Smooth muscle cell (in vitro differentiated cells): ENCODE results near the gene ZNF326. TPM values are rescaled to one million over a fixed set of nuclear protein-coding genes. Genes with fewer than 3 reads are reported as not detected.

Experiments used
- DNase-seq: peaks from one replicate; lab custom pipeline; 2025; ENCODE audit not compliant: unreplicated experiment; lab: John Stamatoyannopoulos, UW
- H2AFZ ChIP-seq: fragments of 200-600 bp; sonication (generic); 2 replicates; pipeline ENCODE4 v1.6.0; 2016; ENCODE audit warnings: antibody characterized with exemption, low read depth, mild to moderate bottlenecking
- H3F3A ChIP-seq: fragments of 200-600 bp; sonication (generic); 2 replicates; pipeline ENCODE4 v1.6.0; 2017; ENCODE audit warnings: antibody characterized with exemption, low read depth
- H3K27ac ChIP-seq: fragments of 200-600 bp; sonication (generic); 2 replicates; pipeline ENCODE4 v1.5.1; 2016; ENCODE audit warnings: low read depth, mild to moderate bottlenecking
- H3K27me3 ChIP-seq: fragments of 200-600 bp; sonication (generic); 2 replicates; pipeline ENCODE4 v1.6.1; 2016; ENCODE audit warnings: low read depth, mild to moderate bottlenecking
- H3K36me3 ChIP-seq: fragments of 200-600 bp; sonication (generic); 2 replicates; pipeline ENCODE4 v1.5.1; 2016; ENCODE audit warnings: low read depth
- H3K4me1 ChIP-seq: fragments of 200-600 bp; sonication (generic); 2 replicates; pipeline ENCODE4 v1.5.1; 2016; ENCODE audit warnings: low read depth
- H3K4me2 ChIP-seq: fragments of 200-600 bp; sonication (generic); 2 replicates; pipeline ENCODE4 v1.6.0; 2016; ENCODE audit warnings: mild to moderate bottlenecking
- H3K4me3 ChIP-seq: fragments of 200-600 bp; sonication (generic); 2 replicates; pipeline ENCODE4 v1.5.1; 2016; ENCODE audit warnings: mild to moderate bottlenecking
- H3K79me2 ChIP-seq: fragments of 200-600 bp; sonication (generic); 2 replicates; pipeline ENCODE4 v1.6.0; 2016; ENCODE audit warnings: low read depth, mild to moderate bottlenecking
- H3K9ac ChIP-seq: fragments of 200-600 bp; sonication (generic); 2 replicates; pipeline ENCODE4 v1.6.0; 2016; ENCODE audit warnings: low read depth
- H3K9me3 ChIP-seq: fragments of 200-600 bp; sonication (generic); replicated peaks from 2 replicates; pipeline ENCODE4 v1.5.1; 2016; ENCODE audit warnings: low read depth
- H4K20me1 ChIP-seq: fragments of 200-600 bp; sonication (generic); 2 replicates; pipeline ENCODE4 v1.6.0; 2016; ENCODE audit warnings: low read depth
- CTCF ChIP-seq: fragments of 200-600 bp; sonication (generic); IDR thresholded peaks from 2 replicates; pipeline ENCODE4 v1.5.1; 2017; ENCODE audit warnings: borderline replicate concordance, mild to moderate bottlenecking, antibody characterized with exemption; ENCODE audit not compliant: insufficient read depth, poor library complexity, severe bottlenecking
- WGBS: methylation state at CpG from one replicate; pipeline ENCODE4 v1.1.7; 2016; ENCODE audit warnings: low lambda C conversion rate; 5-methylcytosine and 5-hydroxymethylcytosine counted together
- polyA plus RNA-seq: library from polyadenylated mRNA; unstranded; fragments of >200 nt; fragmentation: Nextera tagmentation; extraction: Ambion mirVana; gene quantifications from 2 replicates; pipeline ENCODE4 v1.2.1, GENCODE V29; 2016
- total RNA-seq: library from RNA; depleted of rRNA; stranded (reverse); fragments of >200 nt; gene quantifications from 2 replicates; pipeline ENCODE4 v1.2.3, GENCODE V29; 2014

Gene ZNF326
- total and polyA plus RNA-seq, 2 experiments from 2014 or later, result 7.7 to 12.8 TPM

- Histone ChIP-seq H3K36me3 (no peaks in the 10 kb centered on the region), H3K4me3 (no peak overlapping the region), H3K9me3 (no peaks in the 10 kb centered on the region), H3K27ac (peak overlapping the region; percentile 46), H3K4me2 (peak overlapping the region; percentile 90), H3K4me1 (peaks cover 32% of the 10 kb centered on the region), H2AFZ (no peak overlapping the region), H3F3A (no peaks in the 10 kb centered on the region), H3K27me3 (no peaks in the 10 kb centered on the region), H3K9ac (no peak overlapping the region), H4K20me1 (peaks cover 85% of the 10 kb centered on the region), H3K79me2 (peaks cover 87% of the 10 kb centered on the region)
- no peak for TF ChIP-seq CTCF
- no peak for DNase-seq
These were observed 4.3 kb downstream of the ZNF326 start for GRCh38 chr1:89999208-89999607.

- no peaks in the 10 kb centered on the region for H3F3A ChIP-seq
- 85% methylated on average over 3 of the region's 3 CpGs for WGBS
- H2AFZ ChIP-seq, result no peak overlapping the region
- H4K20me1 ChIP-seq, result peaks cover 89% of the 10 kb centered on the region
- no peak overlapping the region for H3K27ac ChIP-seq
- H3K27me3 ChIP-seq, result no peaks in the 10 kb centered on the region
- no peak for DNase-seq
- peaks cover 92% of the 10 kb centered on the region for H3K79me2 ChIP-seq
- H3K4me2 ChIP-seq, result peak overlapping the region; percentile 90
- H3K4me3 ChIP-seq, result no peak overlapping the region
- no peaks in the 10 kb centered on the region for H3K36me3 ChIP-seq
- no peak overlapping the region for H3K9ac ChIP-seq
- TF ChIP-seq CTCF, result no peak
- no peaks in the 10 kb centered on the region for H3K9me3 ChIP-seq
- H3K4me1 ChIP-seq, result peaks cover 32% of the 10 kb centered on the region
These were observed 4.7 kb downstream of the ZNF326 start for GRCh38 chr1:89999628-90000027.

- 100% methylated on average over 2 of the region's 2 CpGs for WGBS
These were observed 6.2 kb downstream of the ZNF326 start for GRCh38 chr1:90000934-90001676.

More at GRCh38 chr1:90000934-90001676, 6.2 kb downstream of the ZNF326 start:
- Histone ChIP-seq H3K27me3 (no peaks in the 10 kb centered on the region), H3K9ac (no peak overlapping the region), H3K27ac (no peak overlapping the region), H3K36me3 (no peaks in the 10 kb centered on the region), H3K79me2 (peaks cover 96% of the 10 kb centered on the region), H2AFZ (no peak overlapping the region), H3F3A (no peaks in the 10 kb centered on the region), H3K9me3 (no peaks in the 10 kb centered on the region), H4K20me1 (peaks cover 100% of the 10 kb centered on the region), H3K4me1 (peaks cover 30% of the 10 kb centered on the region), H3K4me3 (no peak overlapping the region), H3K4me2 (no peak overlapping the region)
- TF ChIP-seq CTCF, result no peak
- no peak for DNase-seq
